H1 (cell line): ENCODE data around the gene SLC24A3. TPM values are rescaled to one million over a fixed set of nuclear protein-coding genes. Genes with fewer than 3 reads are reported as not detected.

Experiments used
- CTCF ChIA-PET: fragments of 300-600 bp; sonication (Branson Sonifier 250); formaldehyde crosslinking; loops from one replicate; lab custom pipeline; 2021; ENCODE audit not compliant: partially characterized antibody; lab: Charles Lee
- POLR2A ChIA-PET: fragments of 300-600 bp; sonication (Branson Sonifier 250); formaldehyde crosslinking; loops from one replicate; lab custom pipeline; 2021; ENCODE audit warnings: inconsistent platforms; ENCODE audit not compliant: partially characterized antibody; lab: Charles Lee
- DNase-seq, 2 experiments: peaks; one replicate each; pipeline versions ENCODE4 v3.0.0 to v3.0.0-alpha.2; 2010 to 2022; ENCODE audit warnings: low spot score in 2 of 2, low read depth in 1 of 2, mixed read lengths in 1 of 2
- FAIRE-seq: peaks from 2 replicates; lab custom pipeline; 2011; peaks lifted over from hg19 to GRCh38; lab: Jason Lieb, UNC
- H2AFZ ChIP-seq: 2 replicates; pipeline ENCODE4 v1.8.1; 2012; ENCODE audit warnings: low read length, inconsistent platforms
- H2AK5ac ChIP-seq: 2 replicates; pipeline ENCODE4 v1.6.1; 2013; ENCODE audit warnings: low read depth, low read length
- H2BK120ac ChIP-seq: replicated peaks from 2 replicates; pipeline ENCODE3; 2013; ENCODE audit warnings: low read depth, low read length, inconsistent platforms
- H2BK12ac ChIP-seq: 2 replicates; pipeline ENCODE4 v1.6.1; 2013; ENCODE audit warnings: low read depth, low read length
- H2BK15ac ChIP-seq: 2 replicates; pipeline ENCODE4 v1.6.1; 2013; ENCODE audit warnings: low read length
- H2BK20ac ChIP-seq: 2 replicates; pipeline ENCODE4 v1.6.1; 2013; ENCODE audit warnings: low read length
- H2BK5ac ChIP-seq: 2 replicates; pipeline ENCODE4 v1.6.1; 2013; ENCODE audit warnings: low read depth, low read length
- H3K14ac ChIP-seq: 2 replicates; pipeline ENCODE4 v1.6.1; 2013; ENCODE audit warnings: inconsistent platforms; ENCODE audit not compliant: insufficient read length
- H3K18ac ChIP-seq: 2 replicates; pipeline ENCODE4 v1.6.1; 2013; ENCODE audit warnings: low read length; ENCODE audit errors: extremely low read depth
- H3K23ac ChIP-seq: 2 replicates; pipeline ENCODE4 v1.6.1; 2013; ENCODE audit warnings: inconsistent platforms; ENCODE audit not compliant: insufficient read length
- H3K23me2 ChIP-seq: 2 replicates; pipeline ENCODE4 v1.6.1; 2013; ENCODE audit warnings: low read depth, low read length
- H3K27ac ChIP-seq: 2 replicates; pipeline ENCODE4 v1.6.1; 2011; ENCODE audit warnings: low read depth, low read length, inconsistent platforms
- H3K27me3 ChIP-seq, 4 experiments: replicated peaks in 1 of 4; 1 replicate in 1 of 4; 2 replicates in 3 of 4; pipeline versions ENCODE4 v1.6.1 to v1.8.1; 2011 to 2013; ENCODE audit warnings: low read length in 3 of 4, mild to moderate bottlenecking in 3 of 4, inconsistent platforms in 2 of 4, mixed read lengths in 2 of 4, moderate library complexity in 1 of 4; ENCODE audit not compliant: control insufficient read depth in 3 of 4, insufficient read depth in 3 of 4; ENCODE audit errors: extremely low read depth in 1 of 4
- H3K36me3 ChIP-seq, 4 experiments: 2 replicates each; pipeline versions ENCODE4 v1.6.1 to v1.8.1; 2011 to 2013; ENCODE audit warnings: mild to moderate bottlenecking in 4 of 4, low read length in 3 of 4, moderate library complexity in 2 of 4, control low read depth in 1 of 4, inconsistent platforms in 1 of 4; ENCODE audit not compliant: insufficient read depth in 4 of 4, control insufficient read depth in 2 of 4
- H3K4ac ChIP-seq: replicated peaks from 2 replicates; pipeline ENCODE3; 2013; ENCODE audit warnings: low read length, low read depth, mixed read lengths, inconsistent platforms; ENCODE audit not compliant: insufficient read length
- H3K4me1 ChIP-seq, 4 experiments: replicated peaks in 1 of 4; 1 replicate in 1 of 4; 2 replicates in 3 of 4; pipeline versions ENCODE4 v1.6.1 to v1.8.1; 2011 to 2013; ENCODE audit warnings: low read length in 3 of 4, inconsistent platforms in 2 of 4, mixed read lengths in 1 of 4; ENCODE audit not compliant: insufficient read depth in 4 of 4, control insufficient read depth in 3 of 4
- H3K4me2 ChIP-seq, 2 experiments: 2 replicates each; pipeline versions ENCODE4 v1.6.1 to v1.8.1; 2011 to 2013; ENCODE audit warnings: low read depth in 2 of 2, low read length in 2 of 2, control low read depth in 1 of 2, inconsistent platforms in 1 of 2, mild to moderate bottlenecking in 1 of 2; ENCODE audit not compliant: insufficient read depth in 1 of 2
- H3K4me3 ChIP-seq, 4 experiments: fragments of 200-600, 300-600 bp in 1 of 4; sonication (generic), shearing (Covaris generic), sonication (Bioruptor Twin) in 1 of 4; 2 replicates each; pipeline versions ENCODE4 v1.5.1 to v1.8.1; 2011 to 2016; ENCODE audit warnings: low read length in 4 of 4, low read depth in 3 of 4, control low read depth in 2 of 4, inconsistent platforms in 2 of 4, mild to moderate bottlenecking in 2 of 4, mixed read lengths in 1 of 4, moderate library complexity in 1 of 4; ENCODE audit not compliant: insufficient read depth in 2 of 4; ENCODE audit errors: extremely low read depth in 1 of 4
- H3K56ac ChIP-seq: replicated peaks from 2 replicates; pipeline ENCODE3; 2013; ENCODE audit warnings: low read depth, mild to moderate bottlenecking, mixed read lengths, low read length, inconsistent platforms; ENCODE audit not compliant: insufficient read length
- H3K79me1 ChIP-seq: 2 replicates; pipeline ENCODE4 v1.6.1; 2013; ENCODE audit warnings: low read depth, low read length, control low read depth
- H3K79me2 ChIP-seq, 2 experiments: 2 replicates each; pipeline versions ENCODE4 v1.6.1 to v1.8.1; 2012 to 2013; ENCODE audit warnings: low read length in 2 of 2, mild to moderate bottlenecking in 2 of 2, inconsistent platforms in 1 of 2; ENCODE audit not compliant: insufficient read depth in 2 of 2, control insufficient read depth in 1 of 2
- H3K9ac ChIP-seq, 4 experiments: replicated peaks in 1 of 4; 1 replicate in 1 of 4; 2 replicates in 3 of 4; pipeline versions ENCODE4 v1.6.1 to v1.8.1; 2011 to 2013; ENCODE audit warnings: low read depth in 3 of 4, low read length in 3 of 4, control low read depth in 2 of 4, mild to moderate bottlenecking in 2 of 4, moderate library complexity in 2 of 4, inconsistent platforms in 1 of 4; ENCODE audit errors: extremely low read depth in 1 of 4
- H3K9me3 ChIP-seq, 2 experiments: 2 replicates each; pipeline versions ENCODE4 v1.6.1 to v1.8.1; 2012 to 2013; ENCODE audit warnings: mild to moderate bottlenecking in 2 of 2, moderate library complexity in 2 of 2, control low read depth in 1 of 2, inconsistent platforms in 1 of 2, low read depth in 1 of 2, low read length in 1 of 2, mixed read lengths in 1 of 2; ENCODE audit not compliant: insufficient read depth in 2 of 2
- H4K20me1 ChIP-seq, 2 experiments: replicated peaks in 1 of 2; 2 replicates each; pipeline versions ENCODE3 to v1.8.1; 2011 to 2013; ENCODE audit warnings: inconsistent platforms in 2 of 2, low read length in 2 of 2, mild to moderate bottlenecking in 1 of 2; ENCODE audit not compliant: insufficient read depth in 2 of 2, control insufficient read depth in 1 of 2
- H4K5ac ChIP-seq: 2 replicates; pipeline ENCODE4 v1.6.1; 2013; ENCODE audit warnings: low read length, low read depth, mixed read lengths, inconsistent platforms; ENCODE audit not compliant: insufficient read length
- H4K8ac ChIP-seq: 2 replicates; pipeline ENCODE4 v1.8.0; 2013; ENCODE audit warnings: mild to moderate bottlenecking, moderate library complexity, low read length, inconsistent platforms; ENCODE audit not compliant: insufficient read depth; ENCODE audit errors: extremely low read depth
- H4K91ac ChIP-seq: replicated peaks from 2 replicates; pipeline ENCODE3; 2013; ENCODE audit warnings: low read length, mixed read lengths, inconsistent platforms; ENCODE audit not compliant: insufficient read length
- ATF3 ChIP-seq: IDR thresholded peaks from 2 replicates; pipeline ENCODE4 v1.6.1; 2011; ENCODE audit warnings: low read depth, mild to moderate bottlenecking, low read length; ENCODE audit not compliant: insufficient read depth
- BACH1 ChIP-seq: IDR thresholded peaks from 2 replicates; pipeline ENCODE4 v1.6.1; 2012; ENCODE audit warnings: low read length, improper control_type of control experiment
- BCL11A ChIP-seq, 2 experiments: IDR thresholded peaks; one replicate each; pipeline ENCODE4 v1.6.1; 2011; ENCODE audit warnings: low read depth in 2 of 2, low read length in 2 of 2, mild to moderate bottlenecking in 2 of 2
- CHD1 ChIP-seq: IDR thresholded peaks from 2 replicates; pipeline ENCODE4 v1.6.1; 2012; ENCODE audit warnings: low read depth, low read length, improper control_type of control experiment
- CTBP2 ChIP-seq: IDR thresholded peaks from 2 replicates; pipeline ENCODE4 v1.7.0; 2011; ENCODE audit warnings: borderline replicate concordance, mild to moderate bottlenecking, moderate library complexity, mixed read lengths, low read length; ENCODE audit not compliant: insufficient read depth, insufficient read length
- GABPA ChIP-seq: IDR thresholded peaks from 2 replicates; pipeline ENCODE4 v1.6.1; 2011; ENCODE audit warnings: mild to moderate bottlenecking, low read length, moderate library complexity, borderline replicate concordance; ENCODE audit not compliant: insufficient read depth
- GTF2F1 ChIP-seq: IDR thresholded peaks from 2 replicates; pipeline ENCODE4 v1.6.1; 2012; ENCODE audit warnings: low read depth, low read length, improper control_type of control experiment, borderline replicate concordance
- HDAC6 ChIP-seq: IDR thresholded peaks from one replicate; pipeline ENCODE4 v1.7.1; 2012; ENCODE audit warnings: low read depth, mild to moderate bottlenecking, inconsistent platforms, low read length, moderate library complexity
- JUND ChIP-seq: IDR thresholded peaks from 2 replicates; pipeline ENCODE4 v1.6.1; 2011; ENCODE audit warnings: mild to moderate bottlenecking, improper control_type of control experiment, low read length
- KDM1A ChIP-seq: fragments of 200-600, 300-600 bp; sonication (generic); IDR thresholded peaks from 2 replicates; pipeline ENCODE4 v1.7.1; 2016; ENCODE audit warnings: mild to moderate bottlenecking, low read length, borderline replicate concordance
- RFX5 ChIP-seq: IDR thresholded peaks from 2 replicates; pipeline ENCODE4 v1.6.1; 2011; ENCODE audit warnings: low read depth, low read length, improper control_type of control experiment, borderline replicate concordance
- SP4 ChIP-seq: IDR thresholded peaks from 2 replicates; pipeline ENCODE4 v1.6.1; 2012; ENCODE audit warnings: low read length, inconsistent platforms
- ZNF274 ChIP-seq: IDR thresholded peaks from 2 replicates; pipeline ENCODE4 v1.7.0; 2012; ENCODE audit warnings: low read length, borderline replicate concordance; ENCODE audit errors: extremely low read depth
- WGBS, 2 experiments: shearing (Covaris generic) in 1 of 2; methylation state at CpG; one replicate each; pipeline versions ENCODE4 v1.1.6 to v1.1.7; 2013 to 2015; ENCODE audit warnings: low lambda C conversion rate in 2 of 2, mixed read lengths in 2 of 2, inconsistent platforms in 1 of 2, low coverage in 1 of 2, missing lambda C conversion rate in 1 of 2; ENCODE audit not compliant: insufficient replicate concordance in 2 of 2, insufficient coverage in 1 of 2, insufficient read length in 1 of 2; ENCODE audit errors: extremely low coverage in 1 of 2, missing lambda C conversion rate in 1 of 2; 5-methylcytosine and 5-hydroxymethylcytosine counted together
- polyA plus RNA-seq, 7 experiments: library from polyadenylated mRNA; depleted of rRNA in 3 of 7; stranded (reverse) in 5 of 7; unstranded in 2 of 7; fragments of >200 nt in 5 of 7; fragments of 200-250 nt in 2 of 7; gene quantifications; 1 replicate in 5 of 7; 2 replicates in 1 of 7; 4 replicates in 1 of 7; pipeline versions ENCODE4 v1.2.1 to v1.2.3, GENCODE V29; 2011 to 2013; ENCODE audit warnings: missing spikeins in 2 of 7, mixed read lengths in 2 of 7
- total RNA-seq: library from RNA; stranded (reverse); fragmentation: NEBNext Ultra II Directional; extraction: Animal tissue kit (Norgen Biotek cat#: 25700); gene quantifications from 2 replicates; pipeline ENCODE4 v1.2.1, GENCODE V29; 2021

Gene SLC24A3
- total and polyA plus RNA-seq, 2 of the 8 experiments (the other 6 are each of a cell fraction or from before 2014, with no cell fraction given), result 4.5 to 6.3 TPM

GRCh38 chr20:19605786-19606485 is 393.5 kb downstream of the SLC24A3 start:
- H2BK12ac ChIP-seq, result no peak overlapping the region
- no peak overlapping the region for H2AFZ ChIP-seq
- no peak overlapping the region for H2BK120ac ChIP-seq
- H3K4me2 ChIP-seq, result no peak overlapping the region
- H3K79me1 ChIP-seq, result no peaks in the 10 kb centered on the region
- H3K14ac ChIP-seq, result no peak overlapping the region
- CTCF ChIA-PET, result no interaction called here
- H4K20me1 ChIP-seq, result no peaks in the 10 kb centered on the region
- peaks cover 0 to 2% (median 0%) of the 10 kb centered on the region in 4 experiments; a peak in 2 of 7 replicates for H3K4me1 ChIP-seq
- H2BK15ac ChIP-seq, result no peak overlapping the region
- no peak overlapping the region for H2BK5ac ChIP-seq
- no peak overlapping the region for H3K27ac ChIP-seq
- no peak overlapping the region for H4K8ac ChIP-seq
- no peaks in the 10 kb centered on the region for H3K27me3 ChIP-seq
- H3K23ac ChIP-seq, result no peak overlapping the region
- H3K9ac ChIP-seq, result no peak overlapping the region
- H3K56ac ChIP-seq, result no peak overlapping the region
- H3K4ac ChIP-seq, result no peak overlapping the region
- H2AK5ac ChIP-seq, result no peak overlapping the region
- H3K79me2 ChIP-seq, result no peaks in the 10 kb centered on the region
- no peak for DNase-seq
- no peak overlapping the region for H4K5ac ChIP-seq
- H3K4me3 ChIP-seq, result no peak overlapping the region
- FAIRE-seq, result no peak
- H2BK20ac ChIP-seq, result no peak overlapping the region
- H3K36me3 ChIP-seq, result no peaks in the 10 kb centered on the region
- no peak overlapping the region for H3K18ac ChIP-seq
- no peaks in the 10 kb centered on the region for H3K9me3 ChIP-seq
- POLR2A ChIA-PET, result no interaction called here
- 75% methylated on average over 1 of the region's 1 CpG; no CpG with 5 or more reads in 1 of the 2 experiments for WGBS, 2 experiments
- no peaks in the 10 kb centered on the region for H3K23me2 ChIP-seq
- no peak overlapping the region for H4K91ac ChIP-seq
- TF ChIP-seq GTF2F1 (no peak), SP4 (no peak), ZNF274 (no peak), GABPA (no peak), JUND (no peak), KDM1A (no peak), CHD1 (no peak), BACH1 (no peak), HDAC6 (no peak), RFX5 (no peak), BCL11A (IDR thresholded peaks at IDR 0.05; ENCODE audit: low read depth in 2 of 2, low read length in 2 of 2) (no peak), CTBP2 (no peak), ATF3 (no peak)
